Endothelial cell of umbilical vein (primary cell): ENCODE measurements around the gene CGRRF1. TPM values are rescaled to one million over a fixed set of nuclear protein-coding genes. Genes with fewer than 3 reads are reported as not detected.

ENCODE experiments used
- BruUV-seq: library from RNA; stranded (reverse); fragments of 400-500 nt; replicated peaks from 2 replicates; lab custom pipeline; 2021; lab: Mats Ljungman, UMichigan
- CTCF ChIA-PET: fragments of 300-600, 350-600 bp; sonication (Branson Sonifier 250); formaldehyde crosslinking; loops from one replicate; lab custom pipeline; 2021; ENCODE audit warnings: antibody characterized with exemption, inconsistent platforms; lab: Charles Lee
- POLR2A ChIA-PET: fragments of 300-600, 350-600 bp; sonication (Branson Sonifier 250); formaldehyde crosslinking; loops from one replicate; lab custom pipeline; 2021; ENCODE audit warnings: antibody characterized with exemption, inconsistent platforms; lab: Charles Lee
- DNase-seq: peaks from one replicate; pipeline ENCODE4 v3.0.0-alpha.2; 2011; ENCODE audit warnings: low read depth, low spot score
- FAIRE-seq: peaks from 2 replicates; lab custom pipeline; 2011; peaks lifted over from hg19 to GRCh38; lab: Jason Lieb, UNC
- H2AFZ ChIP-seq: 2 replicates; pipeline ENCODE4 v1.6.0; 2012; ENCODE audit warnings: low read depth, low read length, control low read depth, inconsistent platforms
- H3K27ac ChIP-seq: 2 replicates; pipeline ENCODE4 v1.5.1; 2011; ENCODE audit warnings: low read depth, mild to moderate bottlenecking, control low read depth, low read length, moderate library complexity; ENCODE audit not compliant: insufficient read depth
- H3K27me3 ChIP-seq, 2 experiments: 2 replicates each; pipeline versions ENCODE4 v1.6.0 to v1.6.1; 2011; ENCODE audit warnings: low read length in 2 of 2, mixed read lengths in 1 of 2; ENCODE audit not compliant: control insufficient read depth in 2 of 2, insufficient read depth in 2 of 2
- H3K36me3 ChIP-seq, 2 experiments: 2 replicates in 1 of 2; 3 replicates in 1 of 2; pipeline ENCODE4 v1.5.1; 2011; ENCODE audit warnings: low read length in 2 of 2, mild to moderate bottlenecking in 1 of 2, moderate library complexity in 1 of 2; ENCODE audit not compliant: control insufficient read depth in 2 of 2, insufficient read depth in 2 of 2; ENCODE audit errors: extremely low read depth in 1 of 2
- H3K4me1 ChIP-seq: 3 replicates; pipeline ENCODE4 v1.5.1; 2011; ENCODE audit warnings: mild to moderate bottlenecking, low read length; ENCODE audit not compliant: control insufficient read depth, insufficient read depth; ENCODE audit errors: extremely low read depth
- H3K4me2 ChIP-seq: 2 replicates; pipeline ENCODE4 v1.6.1; 2011; ENCODE audit warnings: low read length, control low read depth, mixed read lengths; ENCODE audit not compliant: insufficient read depth
- H3K4me3 ChIP-seq, 3 experiments: fragments of 200-600 bp in 1 of 3; sonication (generic), shearing (Covaris generic) in 1 of 3; replicated peaks in 1 of 3; 2 replicates each; pipeline ENCODE4 v1.5.1; 2011 to 2016; ENCODE audit warnings: control low read depth in 3 of 3, low read length in 3 of 3, mild to moderate bottlenecking in 2 of 3, inconsistent platforms in 1 of 3, low read depth in 1 of 3, moderate library complexity in 1 of 3; ENCODE audit not compliant: insufficient read depth in 1 of 3
- H3K79me2 ChIP-seq: 2 replicates; pipeline ENCODE4 v1.6.0; 2012; ENCODE audit warnings: low read length, inconsistent platforms; ENCODE audit not compliant: control insufficient read depth, insufficient read depth
- H3K9ac ChIP-seq: replicated peaks from 2 replicates; pipeline ENCODE3; 2011; ENCODE audit warnings: low read length, control low read depth; ENCODE audit not compliant: insufficient read depth; ENCODE audit errors: extremely low read depth
- H3K9me1 ChIP-seq: replicated peaks from 3 replicates; pipeline ENCODE4 v1.6.0; 2011; ENCODE audit warnings: mild to moderate bottlenecking, low read length; ENCODE audit not compliant: control insufficient read depth, insufficient read depth; ENCODE audit errors: extremely low read depth
- H3K9me3 ChIP-seq: replicated peaks from 2 replicates; pipeline ENCODE4 v1.5.1; 2012; ENCODE audit warnings: low read length, inconsistent platforms; ENCODE audit not compliant: control insufficient read depth, insufficient read depth
- H4K20me1 ChIP-seq: replicated peaks from 2 replicates; pipeline ENCODE3; 2011; ENCODE audit warnings: mild to moderate bottlenecking, low read length; ENCODE audit not compliant: control insufficient read depth, insufficient read depth; ENCODE audit errors: extremely low read depth
- EZH2 ChIP-seq: IDR thresholded peaks from 2 replicates; pipeline ENCODE4 v1.6.1; 2012; ENCODE audit warnings: borderline replicate concordance, low read depth, mild to moderate bottlenecking, moderate library complexity, low read length, inconsistent platforms; ENCODE audit not compliant: severe bottlenecking
- FOS ChIP-seq: IDR thresholded peaks from 2 replicates; pipeline ENCODE4 v1.6.1; 2011; ENCODE audit warnings: mild to moderate bottlenecking, low read length, moderate library complexity, borderline replicate concordance; ENCODE audit not compliant: insufficient read depth
- GATA2 ChIP-seq: IDR thresholded peaks from 2 replicates; pipeline ENCODE4 v1.7.0; 2011; ENCODE audit warnings: low read depth, mild to moderate bottlenecking, moderate library complexity, mixed read lengths, low read length; ENCODE audit not compliant: insufficient read length, insufficient read depth
- JUN ChIP-seq: IDR thresholded peaks from 2 replicates; pipeline ENCODE4 v1.6.1; 2011; ENCODE audit warnings: borderline replicate concordance, low read depth; ENCODE audit not compliant: insufficient read length, insufficient read depth
- MYC ChIP-seq: IDR thresholded peaks from one replicate; pipeline ENCODE4 v1.6.1; 2011; ENCODE audit warnings: mild to moderate bottlenecking, low read depth, low read length
- POLR2A ChIP-seq: IDR thresholded peaks from 2 replicates; pipeline ENCODE4 v1.6.1; 2012; ENCODE audit warnings: low read depth, mild to moderate bottlenecking, control low read depth, low read length
- POLR2AphosphoS5 ChIP-seq: IDR thresholded peaks from 2 replicates; pipeline ENCODE4 v1.6.1; 2012; ENCODE audit warnings: low read depth, mild to moderate bottlenecking, control low read depth, low read length, moderate library complexity; ENCODE audit not compliant: insufficient read depth
- dilution Hi-C: fragments of 300-500 bp; cut with MboI; formaldehyde crosslinking; loops from one replicate; pipeline ENCODE4 v1.15.0; 2019; ENCODE audit warnings: low sequenced_read_pairs; ENCODE audit not compliant: extremely low pct_ligation_motif_present
- intact Hi-C: fragments of 100-400 bp; cut with micrococcal nuclease; formaldehyde crosslinking; loops from one replicate; pipeline ENCODE4 v1.10.0; 2022
- polyA plus RNA-seq, 4 experiments: library from polyadenylated mRNA; depleted of rRNA in 3 of 4; stranded (reverse) in 3 of 4; unstranded in 1 of 4; fragments of >200 nt; gene quantifications; 2 replicates each; pipeline versions ENCODE4 v1.2.1 to v1.2.3, GENCODE V29; 2011 to 2012; ENCODE audit warnings: missing spikeins in 1 of 4
- total RNA-seq: library from RNA; stranded (reverse); gene quantifications from 2 replicates; pipeline ENCODE4 v1.2.3, GENCODE V29; 2021
- TF ChIP-seq, protein P1 (sequence below): IDR thresholded peaks from 2 replicates; pipeline ENCODE4 v1.6.1; 2011; ENCODE audit not compliant: insufficient read depth, insufficient read length
- TF ChIP-seq, protein P2 (sequence below), 2 donors: IDR thresholded peaks; 1 replicate in 1 of 2; 2 replicates in 1 of 2; pipeline ENCODE4 v1.5.1; 2011; ENCODE audit warnings: low read length in 2 of 2, mild to moderate bottlenecking in 2 of 2, moderate library complexity in 2 of 2, control low read depth in 1 of 2, inconsistent platforms in 1 of 2, low read depth in 1 of 2; ENCODE audit not compliant: insufficient read depth in 1 of 2; ENCODE audit errors: extremely low read depth in 1 of 2

Gene CGRRF1
- total and polyA plus RNA-seq, 2 donors (not counting 3 experiments of a cell fraction or from before 2014, with no cell fraction given): 6.6 to 15.7 TPM

DNA sequence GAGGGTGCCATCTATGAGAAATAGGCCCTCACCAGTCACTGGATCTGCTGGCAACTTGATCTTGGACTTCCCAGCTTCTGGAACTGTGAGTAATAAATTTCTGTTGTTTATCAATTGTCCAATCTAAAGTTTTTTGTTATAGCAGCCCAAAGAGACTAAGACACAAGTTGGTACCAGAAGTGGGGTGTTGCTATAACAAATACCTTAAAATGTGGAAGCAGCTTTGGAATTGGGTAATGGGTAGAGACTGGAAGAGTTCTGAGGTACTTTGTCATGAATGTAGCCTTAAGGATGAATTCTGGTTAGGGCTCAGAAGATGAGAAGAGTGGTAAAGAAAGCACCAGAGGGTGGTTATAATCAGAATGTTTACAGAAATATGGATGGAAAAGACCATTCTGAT, 42.4 kb upstream of the CGRRF1 start:
- intact Hi-C loops (no loop called here), dilution Hi-C loops (no loop called here)
- H3K36me3 ChIP-seq: no peaks in the 10 kb centered on the region
- no peak overlapping the region for H3K4me2 ChIP-seq
- POLR2A ChIA-PET: no interaction called here
- TF ChIP-seq POLR2A: no peak
- no peak for TF ChIP-seq EZH2
- TF ChIP-seq JUN: no peak
- TF ChIP-seq GATA2: no peak
- no peak for TF ChIP-seq MYC
- TF ChIP-seq, protein P1, sequence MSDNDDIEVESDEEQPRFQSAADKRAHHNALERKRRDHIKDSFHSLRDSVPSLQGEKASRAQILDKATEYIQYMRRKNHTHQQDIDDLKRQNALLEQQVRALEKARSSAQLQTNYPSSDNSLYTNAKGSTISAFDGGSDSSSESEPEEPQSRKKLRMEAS: no peak
- TF ChIP-seq FOS: no peak
- TF ChIP-seq, protein P2, sequence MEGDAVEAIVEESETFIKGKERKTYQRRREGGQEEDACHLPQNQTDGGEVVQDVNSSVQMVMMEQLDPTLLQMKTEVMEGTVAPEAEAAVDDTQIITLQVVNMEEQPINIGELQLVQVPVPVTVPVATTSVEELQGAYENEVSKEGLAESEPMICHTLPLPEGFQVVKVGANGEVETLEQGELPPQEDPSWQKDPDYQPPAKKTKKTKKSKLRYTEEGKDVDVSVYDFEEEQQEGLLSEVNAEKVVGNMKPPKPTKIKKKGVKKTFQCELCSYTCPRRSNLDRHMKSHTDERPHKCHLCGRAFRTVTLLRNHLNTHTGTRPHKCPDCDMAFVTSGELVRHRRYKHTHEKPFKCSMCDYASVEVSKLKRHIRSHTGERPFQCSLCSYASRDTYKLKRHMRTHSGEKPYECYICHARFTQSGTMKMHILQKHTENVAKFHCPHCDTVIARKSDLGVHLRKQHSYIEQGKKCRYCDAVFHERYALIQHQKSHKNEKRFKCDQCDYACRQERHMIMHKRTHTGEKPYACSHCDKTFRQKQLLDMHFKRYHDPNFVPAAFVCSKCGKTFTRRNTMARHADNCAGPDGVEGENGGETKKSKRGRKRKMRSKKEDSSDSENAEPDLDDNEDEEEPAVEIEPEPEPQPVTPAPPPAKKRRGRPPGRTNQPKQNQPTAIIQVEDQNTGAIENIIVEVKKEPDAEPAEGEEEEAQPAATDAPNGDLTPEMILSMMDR (IDR thresholded peaks at IDR 0.05; ENCODE audit: extremely low read depth in 1 of 2, insufficient read depth in 1 of 2, low read depth in 1 of 2, low read length in 2 of 2): no peak
- TF ChIP-seq POLR2AphosphoS5: no peak
- H2AFZ ChIP-seq: no peak overlapping the region
- no peaks in the 10 kb centered on the region for H4K20me1 ChIP-seq
- no peaks in the 10 kb centered on the region for H3K9me1 ChIP-seq
- DNase-seq: no peak
- H3K27ac ChIP-seq: no peak overlapping the region
- no peaks in the 10 kb centered on the region for H3K79me2 ChIP-seq
- H3K4me3 ChIP-seq: no peak overlapping the region
- no peak overlapping the region for H3K9ac ChIP-seq
- peaks cover 4% of the 10 kb centered on the region for H3K9me3 ChIP-seq
- no peak for FAIRE-seq
- CTCF ChIA-PET: no interaction called here
- no TSS peak for BruUV-seq
- peaks cover 23 to 29% of the 10 kb centered on the region in 2 experiments for H3K27me3 ChIP-seq
- H3K4me1 ChIP-seq: no peaks in the 10 kb centered on the region
